Stimulated activated CD4-positive, alpha-beta T cell treated with anti-CD3 and anti-CD28 coated beads, Interleukin-1b, Interleukin-23, amount 100 ng/mL, for 4 hours (primary cell): ENCODE data around the gene CEP44.
"Not testable (repeated sequence)": the region's sequence is repeated elsewhere in the genome, so short reads cannot be mapped to it uniquely, and the experiment has no call there.

Experiments used
- DNase-seq, 2 donors: peaks; one replicate each; pipeline ENCODE4 v3.0.0-alpha.2; 2020; ENCODE audit warnings: low read depth in 2 of 2

CEP44 gene

DNA sequence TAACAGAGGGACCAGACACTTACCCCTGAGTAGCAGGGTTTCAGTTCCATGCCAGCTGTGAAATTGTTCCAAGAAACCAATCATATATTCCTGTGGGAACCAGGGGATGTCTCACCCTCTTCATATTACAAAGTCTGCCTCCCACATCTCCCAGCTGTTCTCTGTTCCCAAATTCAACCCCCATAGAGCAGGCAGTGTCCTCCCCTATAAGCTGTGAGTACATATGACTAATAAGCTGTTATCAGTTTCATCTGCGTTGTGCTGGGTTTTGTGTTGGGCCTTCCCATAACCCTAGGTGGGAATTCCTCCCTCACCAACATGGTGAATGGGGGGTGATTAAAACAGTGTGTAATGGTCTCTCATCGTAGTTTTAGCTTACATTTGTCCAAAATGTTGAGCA, 41.0 kb downstream of the CEP44 start:
- DNase-seq: no peak

DNA sequence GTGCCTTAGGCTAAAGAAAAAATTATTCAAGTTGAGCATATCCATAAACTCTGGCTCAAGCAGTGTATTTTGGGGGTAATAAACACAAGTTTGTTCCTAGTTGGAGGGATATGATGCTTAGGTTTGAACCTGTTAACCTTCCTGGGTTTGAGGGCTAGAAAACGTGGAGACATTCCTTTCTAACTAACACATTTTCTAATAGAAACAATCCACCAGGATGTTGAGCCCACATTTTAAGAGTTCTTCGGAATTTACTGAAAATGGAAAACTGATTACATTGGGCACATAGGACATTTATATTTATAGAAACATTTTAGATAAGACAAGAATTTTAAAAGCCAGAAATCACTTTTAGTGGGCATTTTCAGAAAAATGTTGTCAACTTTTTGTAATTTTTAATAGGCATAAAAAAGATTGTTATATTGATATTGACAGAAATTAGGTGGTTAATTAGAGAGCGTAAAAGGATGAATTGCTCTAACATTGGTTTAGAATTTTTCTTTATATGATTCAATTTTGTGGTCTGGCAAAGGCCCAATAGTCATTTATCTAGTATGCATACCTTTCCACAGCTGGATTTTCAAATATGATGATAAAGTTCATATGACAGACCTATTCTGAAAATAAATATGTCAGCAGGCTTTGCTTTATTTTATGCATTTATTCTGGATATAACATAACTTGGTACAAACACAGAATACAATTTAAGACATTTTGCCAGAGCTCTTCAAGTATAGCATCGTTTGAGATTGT, 49.2 kb downstream of the CEP44 start:
- DNase-seq: no peak

DNA sequence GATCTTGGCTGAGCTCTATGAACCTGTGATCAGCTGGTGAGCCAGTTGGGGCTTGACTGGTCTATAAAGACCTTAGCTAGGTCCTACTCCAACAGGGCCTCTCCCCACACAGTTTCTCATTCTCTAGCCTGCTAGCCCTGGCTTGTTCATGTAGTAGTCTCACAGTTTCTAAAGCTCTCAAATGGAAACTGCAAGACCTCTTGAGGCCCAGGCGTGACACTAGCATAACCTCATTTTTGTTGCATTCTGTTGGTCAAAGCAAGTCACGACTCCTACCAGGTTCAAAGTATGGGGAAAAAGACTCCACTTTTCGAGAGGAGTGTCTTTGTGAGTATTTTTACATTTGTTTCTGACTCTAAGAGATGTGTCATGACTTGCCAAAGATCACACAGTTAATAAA, 50.9 kb downstream of the CEP44 start:
- DNase-seq: no peak

DNA sequence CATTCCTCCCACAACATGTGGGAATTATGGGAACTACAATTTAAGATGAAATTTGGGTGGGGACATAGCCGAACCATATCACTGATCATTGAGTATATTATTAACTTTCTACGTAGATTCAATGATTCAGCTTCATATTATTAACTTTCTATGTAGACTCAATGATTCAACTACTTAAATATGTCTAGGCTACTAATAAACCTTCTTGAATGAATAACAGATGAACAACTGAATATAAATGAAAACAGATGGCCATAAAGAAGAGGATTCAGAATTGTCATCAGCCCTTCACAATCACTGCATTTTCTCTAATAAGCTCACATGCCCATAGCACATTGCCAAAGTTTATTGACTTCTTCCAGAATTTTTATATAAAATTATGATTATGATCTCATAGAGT, 57.0 kb downstream of the CEP44 start:
- no peak for DNase-seq

DNA sequence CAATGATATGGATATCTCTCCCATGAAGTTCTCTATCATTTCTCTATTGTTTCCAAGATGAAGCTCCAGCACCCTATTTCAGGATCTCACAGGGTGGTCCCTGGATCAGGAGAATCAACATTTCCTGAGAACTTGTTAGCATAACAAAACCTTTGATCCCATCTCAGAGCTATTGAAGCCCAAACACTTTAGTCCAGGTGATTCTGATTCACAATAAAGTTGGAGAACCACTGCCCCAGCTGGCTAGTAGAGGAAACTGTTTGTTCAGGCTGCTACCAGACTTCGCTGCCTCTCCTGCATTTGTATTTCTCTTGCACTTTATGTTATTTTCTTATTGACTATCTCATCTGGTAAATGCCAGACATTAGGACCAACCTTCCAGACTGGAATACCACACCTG, 65.4 kb downstream of the CEP44 start:
- no peak for DNase-seq

DNA sequence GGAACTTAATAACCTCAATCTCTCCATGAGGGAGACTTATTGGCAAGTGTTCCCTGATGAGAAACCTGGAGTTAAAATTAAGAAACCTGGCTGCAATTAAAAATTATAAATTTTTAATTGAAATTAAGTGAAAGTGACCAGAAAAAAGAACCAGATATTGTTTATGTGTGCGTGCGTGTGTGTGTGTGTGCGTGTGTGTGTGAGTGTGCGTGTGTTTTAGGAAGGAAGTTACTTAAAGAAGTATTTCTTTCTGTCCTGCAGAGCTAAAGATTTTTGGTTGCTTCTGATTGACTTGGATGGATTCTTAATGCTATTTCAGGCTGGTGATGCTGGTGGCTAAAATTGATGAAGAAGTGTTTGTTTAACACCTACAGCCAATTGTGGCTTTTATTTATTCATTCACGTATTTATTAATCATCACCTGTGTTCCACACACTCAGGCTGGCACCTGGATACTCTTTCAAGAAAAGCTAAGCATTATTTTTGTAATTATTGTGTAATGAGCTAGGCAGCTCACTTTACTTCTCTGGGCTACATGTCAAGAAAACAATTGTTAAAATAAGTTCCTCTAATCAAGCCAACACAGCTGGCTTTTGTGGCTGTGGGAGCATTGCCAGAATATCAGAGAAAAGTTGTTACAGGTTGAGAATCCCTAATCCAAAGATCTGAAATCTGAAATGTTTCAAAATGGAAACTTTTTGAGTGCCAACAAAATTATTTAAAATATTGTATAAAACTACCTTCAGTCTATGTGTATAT, 68.5 kb downstream of the CEP44 start:
- DNase-seq: no peak

DNA sequence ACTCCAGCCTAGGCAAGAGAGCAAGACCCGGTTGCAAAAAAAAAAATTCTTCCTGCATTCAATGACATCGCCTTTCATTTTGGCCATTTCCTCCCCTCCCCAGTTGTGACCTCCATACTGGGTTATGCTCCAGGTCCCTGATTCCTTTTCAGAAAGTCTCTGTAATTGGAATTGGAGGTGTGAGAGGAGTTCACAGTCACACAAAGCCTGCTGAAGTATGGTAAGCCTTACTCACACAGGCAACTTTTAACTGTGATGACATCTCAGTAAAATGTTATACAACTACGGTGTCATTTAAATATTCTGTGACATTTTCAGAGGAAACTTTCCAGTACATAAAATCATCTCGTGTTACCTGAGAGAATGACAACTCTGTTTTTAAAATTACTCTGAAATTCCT, 73.6 kb downstream of the CEP44 start:
- DNase-seq: no peak

DNA sequence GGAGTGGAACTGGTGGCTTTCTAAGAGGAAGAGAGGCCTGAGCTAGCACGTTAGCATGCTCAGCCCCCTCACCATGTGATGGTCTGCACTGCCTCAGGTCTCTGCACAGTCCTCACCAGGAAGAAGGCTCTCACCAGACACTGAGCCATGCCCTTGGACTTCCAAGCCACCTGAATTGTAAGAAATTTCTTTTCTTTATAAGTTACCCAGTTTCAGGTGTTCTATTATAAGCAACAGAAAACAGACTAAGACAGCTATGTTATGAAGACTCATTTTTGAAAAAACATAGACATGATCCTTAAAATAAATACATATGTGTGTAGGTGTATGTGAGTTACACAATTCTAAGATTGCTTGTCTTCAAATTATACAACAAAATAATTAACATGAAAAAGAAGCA, 74.7 kb downstream of the CEP44 start:
- DNase-seq: no peak

DNA sequence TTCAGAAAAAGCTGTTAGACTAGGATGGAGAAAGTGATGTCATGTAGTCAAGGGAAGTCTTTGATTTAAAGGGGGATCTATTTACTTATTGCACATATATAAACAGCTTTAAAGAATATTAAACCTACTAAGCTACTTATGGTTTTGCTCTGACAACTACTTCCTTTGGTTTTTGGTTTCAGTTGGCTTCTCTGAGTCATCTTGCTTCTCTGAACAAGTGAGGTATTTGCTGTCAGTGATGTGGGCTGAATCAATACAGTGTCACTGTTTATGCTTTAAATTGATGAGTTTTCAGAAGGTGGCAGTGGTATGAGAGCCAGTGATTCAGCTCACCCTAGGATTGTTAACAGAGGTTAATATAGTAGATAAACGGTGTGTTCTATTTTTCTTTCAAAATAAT, 75.1 kb downstream of the CEP44 start:
- DNase-seq: no peak

DNA sequence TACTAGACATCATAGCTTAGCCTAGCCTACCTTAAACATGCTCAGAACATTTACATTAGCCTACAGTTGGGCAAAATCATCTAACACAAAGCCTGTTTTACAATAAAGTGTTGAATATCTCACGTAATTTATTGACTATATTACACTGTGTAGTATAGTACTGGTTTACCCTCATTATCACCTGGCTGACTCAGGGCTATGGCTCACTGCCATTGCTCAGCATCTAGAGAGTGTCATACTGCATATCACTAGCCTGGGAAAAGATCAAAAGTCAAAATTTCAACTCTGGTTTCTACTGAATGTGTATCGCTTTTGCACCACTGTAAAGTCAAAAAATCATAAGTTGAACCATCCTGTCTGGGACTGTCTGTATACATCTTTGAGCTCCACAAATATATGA, 78.6 kb downstream of the CEP44 start:
- DNase-seq: no peak

DNA sequence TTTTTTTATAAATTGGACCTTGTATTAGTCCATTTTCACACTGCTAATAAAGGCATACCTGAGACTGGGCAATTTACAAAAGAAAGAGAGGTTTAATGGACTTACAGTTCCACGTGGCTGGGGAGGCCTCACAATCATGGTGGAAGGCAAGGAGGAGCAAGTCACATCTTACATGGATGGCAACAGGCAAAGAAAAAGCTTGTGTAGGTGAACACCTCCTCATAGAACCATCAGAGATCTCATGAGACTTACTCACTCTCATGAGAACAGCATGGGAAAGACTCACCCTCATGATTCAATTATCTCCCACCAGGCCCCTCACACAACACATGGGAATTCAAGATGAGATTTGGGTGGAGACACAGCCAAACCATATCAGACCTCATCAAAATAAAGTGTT, 80.1 kb downstream of the CEP44 start:
- DNase-seq: not testable (repeated sequence)

DNA sequence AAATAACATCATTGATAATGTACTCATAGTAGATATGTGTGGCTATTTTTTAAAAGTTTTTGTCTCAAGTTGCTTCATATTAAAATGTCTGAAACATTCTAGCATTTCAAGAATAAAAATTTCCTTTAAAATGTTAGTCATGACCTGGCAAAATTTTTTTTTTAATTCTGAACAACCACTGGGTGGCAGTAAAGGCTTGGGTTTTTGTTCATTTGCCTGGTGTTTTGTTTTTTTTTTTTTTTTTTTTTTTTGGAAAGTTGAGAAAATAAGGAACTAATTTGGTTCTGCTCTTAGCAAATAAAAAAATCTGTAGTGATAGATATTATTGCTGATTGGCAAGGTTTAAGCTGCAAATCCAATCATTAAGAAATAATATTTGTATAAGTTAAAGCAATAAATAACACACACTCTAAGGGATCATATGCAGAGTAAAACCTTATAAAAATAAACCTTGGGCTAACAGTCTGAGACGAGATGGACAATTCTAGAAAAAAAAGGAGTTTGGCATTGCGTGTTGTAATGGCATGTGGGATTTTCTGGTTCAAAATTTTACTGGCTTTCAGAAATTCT, 81.4 kb downstream of the CEP44 start:
- no peak for DNase-seq

DNA sequence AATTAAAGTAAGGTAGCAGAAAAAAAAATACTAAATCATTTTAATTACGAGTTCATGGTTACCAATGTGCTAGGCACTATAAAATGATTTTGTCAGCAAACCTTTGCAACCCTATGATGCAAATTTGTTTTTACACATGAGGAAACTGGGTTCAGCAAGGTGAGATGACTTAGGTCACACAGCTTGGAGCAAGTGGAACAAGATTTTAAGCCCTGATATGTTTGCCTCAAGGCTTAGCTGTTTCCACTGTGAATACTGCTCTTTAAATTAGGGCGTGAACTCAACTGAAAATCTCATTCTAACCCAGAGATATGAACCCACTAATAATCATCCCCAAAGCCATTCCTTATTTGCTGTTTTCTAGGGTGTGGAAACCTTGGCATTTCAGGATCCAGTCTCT, 86.3 kb downstream of the CEP44 start:
- DNase-seq: no peak

DNA sequence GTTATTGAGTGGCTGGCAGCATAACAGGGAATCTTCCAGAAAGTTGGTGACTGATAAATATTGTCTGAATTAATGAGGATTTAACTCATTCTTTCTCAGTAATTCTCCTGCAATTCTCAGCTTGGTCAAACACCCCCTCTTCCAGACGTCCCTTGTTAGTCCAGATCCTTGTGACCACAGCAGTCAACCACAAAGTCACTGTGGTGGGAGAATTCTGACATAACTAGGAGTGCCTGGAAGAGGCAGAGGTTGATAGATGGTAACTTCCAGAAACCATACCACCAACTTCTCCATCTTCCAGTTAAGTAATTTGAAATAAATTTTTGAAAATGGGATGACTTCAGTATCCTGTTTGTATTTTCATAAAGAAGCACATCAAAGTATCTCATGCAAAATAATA, 90.1 kb downstream of the CEP44 start:
- DNase-seq: no peak

DNA sequence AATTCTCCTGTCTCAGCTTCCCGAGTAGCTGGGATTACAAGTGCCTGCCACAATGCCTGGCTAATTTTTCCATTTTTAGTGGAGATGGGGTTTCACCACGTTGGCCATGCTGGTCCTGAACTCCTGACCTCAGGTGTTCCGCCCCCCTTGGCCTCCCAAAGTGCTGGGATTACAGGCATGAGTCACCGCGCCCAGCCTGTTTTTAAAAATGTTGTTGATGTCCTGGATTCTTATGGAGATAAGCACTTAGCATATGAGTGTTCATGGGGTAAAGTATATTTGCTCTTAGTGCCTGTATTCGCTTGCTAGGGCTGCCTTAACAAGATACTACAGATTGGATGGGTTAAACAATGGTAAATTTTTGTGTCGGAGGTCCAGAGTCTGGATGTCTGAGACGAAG, 91.7 kb downstream of the CEP44 start:
- no peak for DNase-seq

DNA sequence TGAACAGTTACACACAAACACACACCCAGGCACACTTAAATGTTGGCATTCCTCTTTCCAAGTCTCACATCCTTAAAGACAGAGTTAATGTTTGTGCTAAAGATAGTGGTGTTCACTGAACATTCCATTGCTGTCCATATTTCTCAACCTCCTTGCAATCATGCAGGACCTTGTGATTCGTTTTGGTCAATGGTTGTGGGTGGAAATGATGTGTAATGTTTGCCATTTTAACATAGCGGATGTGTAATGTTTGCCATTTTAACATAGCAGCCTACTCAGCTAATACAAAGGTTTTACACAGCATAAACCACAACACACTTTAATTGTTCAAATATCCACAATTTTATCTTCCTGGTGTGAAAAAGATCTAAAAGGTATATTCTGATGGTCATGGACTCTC, 93.9 kb downstream of the CEP44 start:
- DNase-seq: no peak

DNA sequence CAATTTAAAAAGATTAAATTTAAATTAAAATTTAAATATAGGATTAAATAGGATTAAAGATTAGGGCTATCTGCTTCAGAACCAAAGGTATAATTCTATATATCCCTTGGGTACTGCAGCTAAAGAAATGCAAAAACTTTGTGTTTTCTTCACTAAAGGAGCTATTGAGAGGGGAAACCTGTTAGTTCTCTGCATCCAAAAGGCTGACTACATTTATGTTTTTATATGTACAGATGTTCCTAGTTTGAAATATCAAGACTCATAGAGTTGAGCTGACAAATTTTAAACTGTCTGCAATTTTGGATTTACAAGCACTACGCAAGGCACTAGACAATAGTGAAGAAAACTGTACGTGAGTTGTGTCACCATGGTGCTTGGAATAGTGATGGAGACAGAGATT, 95.2 kb downstream of the CEP44 start:
- DNase-seq: no peak

DNA sequence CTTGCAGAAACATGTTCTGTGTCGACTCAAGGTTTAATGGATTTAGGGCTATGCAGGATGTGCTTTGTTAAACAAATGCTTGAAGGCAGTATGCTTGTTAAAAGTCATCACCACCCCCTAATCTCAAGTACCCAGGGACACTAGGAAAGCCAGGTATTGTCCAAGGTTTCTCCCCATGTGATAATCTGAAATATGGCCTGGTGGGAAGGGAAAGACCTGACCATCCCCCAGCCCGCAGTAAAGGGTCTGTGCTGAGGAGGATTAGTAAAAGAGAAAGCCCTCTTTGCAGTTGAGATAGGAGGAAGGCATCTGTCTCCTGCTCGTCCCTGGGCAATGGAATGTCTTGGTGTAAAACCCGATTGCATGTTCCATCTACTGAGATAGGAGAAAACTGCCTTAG, 96.5 kb downstream of the CEP44 start:
- not testable (repeated sequence) for DNase-seq

DNA sequence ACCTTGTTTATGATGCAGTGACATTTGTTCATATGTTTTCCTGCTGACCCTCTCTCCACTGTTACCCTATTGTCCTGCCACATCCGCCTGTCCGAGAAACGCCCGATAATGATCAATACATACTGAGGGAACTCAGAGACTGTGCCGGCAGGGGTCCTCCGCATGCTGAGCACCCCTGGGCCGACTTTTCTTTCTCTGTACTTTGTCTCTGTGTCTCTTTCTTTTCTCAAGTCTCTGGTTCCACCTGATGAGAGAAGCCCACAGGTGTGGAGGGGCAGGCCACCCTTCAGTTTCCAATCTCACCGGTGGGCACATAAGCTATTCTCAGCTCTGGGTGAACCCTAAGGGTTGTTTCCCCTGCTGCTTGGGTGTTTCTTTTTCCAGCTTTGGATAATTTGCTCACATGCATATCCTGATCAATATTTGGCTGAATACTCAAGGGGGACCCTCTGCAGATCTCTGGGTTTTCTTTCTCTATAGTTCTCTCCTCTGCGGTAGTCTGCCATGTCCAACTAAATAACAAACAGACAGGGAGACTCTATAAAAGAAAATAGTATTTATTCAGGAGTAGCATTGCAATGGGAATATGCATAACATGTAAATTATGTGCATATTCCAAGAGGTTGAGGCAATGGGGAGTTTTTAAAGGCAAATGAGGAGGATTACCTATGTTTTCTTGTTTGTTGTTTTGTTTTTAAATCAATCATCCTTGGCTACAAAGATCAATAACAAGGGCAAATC, 97.2 kb downstream of the CEP44 start:
- DNase-seq: no peak

DNA sequence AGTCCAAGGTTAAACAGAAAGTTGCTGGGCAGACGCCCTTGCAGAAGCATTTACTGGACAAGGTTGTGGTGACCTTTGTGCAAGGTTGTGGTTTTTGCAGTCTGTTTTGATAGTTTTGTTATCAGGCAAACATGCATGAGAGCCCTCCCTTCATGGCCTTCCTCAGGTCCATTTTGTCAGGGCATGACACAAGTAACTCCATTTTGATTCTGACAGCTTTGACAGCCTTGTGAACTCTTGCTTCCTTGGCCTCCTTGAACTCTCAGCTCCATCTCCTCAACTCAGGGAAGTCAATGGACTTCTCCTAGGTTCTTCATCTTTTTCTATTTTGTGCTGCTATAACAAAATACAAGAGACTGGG, 97.7 kb downstream of the CEP44 start:
- DNase-seq: no peak
